Astrocyte (in vitro differentiated cells and primary cell): ENCODE data around the gene ZDHHC11B. TPM values are rescaled to one million over a fixed set of nuclear protein-coding genes. Genes with fewer than 3 reads are reported as not detected.
"Not testable (repeated sequence)": the region's sequence is repeated elsewhere in the genome, so short reads cannot be mapped to it uniquely, and the experiment has no call there.

ENCODE experiments used
- DNase-seq: peaks from one replicate; pipeline ENCODE4 v3.0.0-alpha.2; 2010; ENCODE audit warnings: low read depth
- FAIRE-seq: peaks from 2 replicates; lab custom pipeline; 2011; peaks lifted over from hg19 to GRCh38; lab: Jason Lieb, UNC
- H2AFZ ChIP-seq: 2 replicates; pipeline ENCODE4 v1.6.0; 2012; ENCODE audit warnings: low read depth, low read length, inconsistent platforms
- H3K27ac ChIP-seq: 2 replicates; pipeline ENCODE4 v1.5.1; 2011; ENCODE audit warnings: low read depth, low read length, inconsistent platforms
- H3K27me3 ChIP-seq: 2 replicates; pipeline ENCODE4 v1.6.0; 2011; ENCODE audit warnings: low read length, inconsistent platforms; ENCODE audit not compliant: insufficient read depth
- H3K36me3 ChIP-seq: 2 replicates; pipeline ENCODE4 v1.5.1; 2011; ENCODE audit warnings: low read length, inconsistent platforms; ENCODE audit not compliant: insufficient read depth
- H3K4me1 ChIP-seq: 2 replicates; pipeline ENCODE4 v1.5.1; 2011; ENCODE audit warnings: low read length, inconsistent platforms; ENCODE audit not compliant: insufficient read depth
- H3K4me2 ChIP-seq: 2 replicates; pipeline ENCODE4 v1.6.0; 2012; ENCODE audit warnings: low read length, inconsistent platforms
- H3K4me3 ChIP-seq: 2 replicates; pipeline ENCODE4 v1.5.1; 2011; ENCODE audit warnings: low read depth, mild to moderate bottlenecking, low read length, inconsistent platforms; ENCODE audit not compliant: insufficient read depth
- H3K79me2 ChIP-seq: 2 replicates; pipeline ENCODE4 v1.6.0; 2012; ENCODE audit warnings: mild to moderate bottlenecking, low read length, inconsistent platforms; ENCODE audit not compliant: insufficient read depth
- H3K9ac ChIP-seq: 2 replicates; pipeline ENCODE4 v1.6.0; 2012; ENCODE audit warnings: mild to moderate bottlenecking, low read length, inconsistent platforms
- H3K9me3 ChIP-seq: 2 replicates; pipeline ENCODE4 v1.5.1; 2012; ENCODE audit warnings: low read depth, mild to moderate bottlenecking, low read length, inconsistent platforms; ENCODE audit not compliant: insufficient read depth
- H4K20me1 ChIP-seq: 2 replicates; pipeline ENCODE4 v1.6.0; 2012; ENCODE audit warnings: low read length, inconsistent platforms; ENCODE audit not compliant: insufficient read depth
- H3K27ac Mint-ChIP-seq: one replicate; pipeline ENCODE4 v1.8.0; 2021; ENCODE audit warnings: mild to moderate bottlenecking, mixed read lengths; ENCODE audit not compliant: unreplicated experiment
- H3K27me3 Mint-ChIP-seq: one replicate; pipeline ENCODE4 v1.8.0; 2021; ENCODE audit warnings: low read depth, mixed read lengths; ENCODE audit not compliant: unreplicated experiment
- H3K36me3 Mint-ChIP-seq: one replicate; pipeline ENCODE4 v1.8.0; 2021; ENCODE audit warnings: low read depth, mixed read lengths; ENCODE audit not compliant: unreplicated experiment
- H3K4me1 Mint-ChIP-seq: one replicate; pipeline ENCODE4 v1.8.0; 2021; ENCODE audit warnings: low read depth, mixed read lengths; ENCODE audit not compliant: unreplicated experiment
- H3K4me3 Mint-ChIP-seq: one replicate; pipeline ENCODE4 v1.8.0; 2021; ENCODE audit warnings: mild to moderate bottlenecking, moderate library complexity, mixed read lengths; ENCODE audit not compliant: unreplicated experiment
- H3K9me3 Mint-ChIP-seq: one replicate; pipeline ENCODE4 v1.8.0; 2021; ENCODE audit warnings: mild to moderate bottlenecking, mixed read lengths; ENCODE audit not compliant: unreplicated experiment
- CTCF ChIP-seq: IDR thresholded peaks from 2 replicates; pipeline ENCODE4 v1.5.1; 2011; ENCODE audit warnings: low read depth, mild to moderate bottlenecking, inconsistent platforms, low read length, moderate library complexity; ENCODE audit not compliant: insufficient read depth
- EZH2 ChIP-seq: IDR thresholded peaks from 2 replicates; pipeline ENCODE4 v1.6.1; 2012; ENCODE audit warnings: mild to moderate bottlenecking, low read length, inconsistent platforms; ENCODE audit not compliant: insufficient read depth
- total RNA-seq: library from RNA; stranded (reverse); gene quantifications from 2 replicates; pipeline ENCODE4 v1.2.1, GENCODE V29; 2021

Gene ZDHHC11B
- total RNA-seq, 1 donor from 2014 or later = 0.23 TPM

GRCh38 chr5:771087-771781, 13.3 kb downstream of the ZDHHC11B start:
- not testable (repeated sequence) for H3K9me3 Mint-ChIP-seq, H3K27ac ChIP-seq, H2AFZ ChIP-seq, H4K20me1 ChIP-seq, H3K4me3 Mint-ChIP-seq, H3K4me1 ChIP-seq, H3K36me3 ChIP-seq, H3K4me3 ChIP-seq, H3K27me3 ChIP-seq, DNase-seq, H3K79me2 ChIP-seq, H3K9ac ChIP-seq, H3K27ac Mint-ChIP-seq, FAIRE-seq, H3K36me3 Mint-ChIP-seq, H3K9me3 ChIP-seq, H3K4me1 Mint-ChIP-seq, H3K4me2 ChIP-seq
- peaks cover 17% of the 10 kb centered on the region for H3K27me3 Mint-ChIP-seq

GRCh38 chr5:770585-770984, 13.9 kb downstream of the ZDHHC11B start:
- H3K4me1 ChIP-seq, H3K27ac ChIP-seq, H3K36me3 ChIP-seq, H3K27me3 ChIP-seq, DNase-seq, H3K4me2 ChIP-seq, H3K79me2 ChIP-seq, H3K4me3 ChIP-seq, H3K4me3 Mint-ChIP-seq, H3K36me3 Mint-ChIP-seq, H2AFZ ChIP-seq, H4K20me1 ChIP-seq, H3K9me3 ChIP-seq, H3K9me3 Mint-ChIP-seq, H3K4me1 Mint-ChIP-seq, H3K27ac Mint-ChIP-seq, H3K9ac ChIP-seq, FAIRE-seq: not testable (repeated sequence)
- peaks cover 21% of the 10 kb centered on the region for H3K27me3 Mint-ChIP-seq

- not testable (repeated sequence) for H3K79me2 ChIP-seq, H3K27ac ChIP-seq, H3K4me3 Mint-ChIP-seq, H3K4me2 ChIP-seq, H3K9ac ChIP-seq, H3K36me3 Mint-ChIP-seq, H3K4me3 ChIP-seq, H3K4me1 Mint-ChIP-seq, FAIRE-seq, H3K27me3 ChIP-seq, H4K20me1 ChIP-seq, H3K27ac Mint-ChIP-seq, H3K4me1 ChIP-seq, H3K9me3 Mint-ChIP-seq, H2AFZ ChIP-seq, H3K9me3 ChIP-seq, DNase-seq, H3K36me3 ChIP-seq
- peaks cover 21% of the 10 kb centered on the region for H3K27me3 Mint-ChIP-seq
Observed at GRCh38 chr5:769485-770145, 14.9 kb downstream of the ZDHHC11B start.

GRCh38 chr5:766666-767431, 17.7 kb downstream of the ZDHHC11B start:
- DNase-seq = no peak
- Histone ChIP-seq H4K20me1 (no peaks in the 10 kb centered on the region), H3K9me3 (no peaks in the 10 kb centered on the region), H3K9ac (no peak overlapping the region), H3K4me2 (no peak overlapping the region), H3K79me2 (no peaks in the 10 kb centered on the region), H3K36me3 (no peaks in the 10 kb centered on the region), H3K4me1 (no peaks in the 10 kb centered on the region), H3K4me3 (no peak overlapping the region), H3K27me3 (no peaks in the 10 kb centered on the region), H2AFZ (no peak overlapping the region), H3K27ac (no peak overlapping the region)
- Mint-ChIP-seq H3K27me3 (peaks cover 22% of the 10 kb centered on the region), H3K36me3 (peaks cover 7% of the 10 kb centered on the region), H3K4me1 (no peaks in the 10 kb centered on the region), H3K27ac (no peak overlapping the region), H3K4me3 (no peak overlapping the region), H3K9me3 (peaks cover 10% of the 10 kb centered on the region)
- TF ChIP-seq CTCF (no peak), EZH2 (no peak)
- no peak for FAIRE-seq
